Mesendoderm (in vitro differentiated cells): Measurements from ENCODE around the gene DR1.
"Not testable (repeated sequence)": the region's sequence is repeated elsewhere in the genome, so short reads cannot be mapped to it uniquely, and the experiment has no call there.

Experiments
- DNase-seq: peaks from one replicate; pipeline ENCODE4 v3.0.0; 2013
- H2AK5ac ChIP-seq: 2 replicates; pipeline ENCODE4 v1.6.1; 2013; ENCODE audit warnings: low read length, inconsistent platforms
- H2BK120ac ChIP-seq: 2 replicates; pipeline ENCODE4 v1.6.1; 2013; ENCODE audit warnings: low read depth, mild to moderate bottlenecking, low read length, moderate library complexity, mixed read lengths
- H2BK15ac ChIP-seq: replicated peaks from 2 replicates; pipeline ENCODE4 v1.6.1; 2013; ENCODE audit warnings: low read depth, mild to moderate bottlenecking, moderate library complexity
- H2BK5ac ChIP-seq: 2 replicates; pipeline ENCODE4 v1.6.1; 2013; ENCODE audit warnings: low read length, inconsistent platforms
- H3K18ac ChIP-seq: 2 replicates; pipeline ENCODE4 v1.6.1; 2013; ENCODE audit warnings: mild to moderate bottlenecking, low read length, mixed read lengths
- H3K23ac ChIP-seq: one replicate; pipeline ENCODE4 v1.6.1; 2013; ENCODE audit warnings: low read length
- H3K27ac ChIP-seq: 2 replicates; pipeline ENCODE4 v1.5.1; 2013; ENCODE audit warnings: low read depth, mild to moderate bottlenecking, inconsistent platforms, low read length, moderate library complexity
- H3K27me3 ChIP-seq: 2 replicates; pipeline ENCODE4 v1.6.1; 2013; ENCODE audit warnings: low read length, control low read depth, mild to moderate bottlenecking, inconsistent platforms; ENCODE audit not compliant: insufficient read depth, poor library complexity
- H3K36me3 ChIP-seq: 2 replicates; pipeline ENCODE4 v1.6.1; 2013; ENCODE audit warnings: low read length, inconsistent platforms; ENCODE audit not compliant: control insufficient read depth, insufficient read depth
- H3K4ac ChIP-seq: one replicate; pipeline ENCODE4 v1.6.1; 2013; ENCODE audit warnings: low read depth, mild to moderate bottlenecking, low read length, moderate library complexity
- H3K4me1 ChIP-seq: 2 replicates; pipeline ENCODE4 v1.6.1; 2013; ENCODE audit warnings: low read depth, low read length, inconsistent platforms; ENCODE audit not compliant: control insufficient read depth
- H3K4me2 ChIP-seq: 2 replicates; pipeline ENCODE4 v1.6.1; 2013; ENCODE audit warnings: low read length
- H3K4me3 ChIP-seq: 2 replicates; pipeline ENCODE4 v1.5.1; 2013; ENCODE audit warnings: mild to moderate bottlenecking, low read length
- H3K56ac ChIP-seq: one replicate; pipeline ENCODE4 v1.6.1; 2013; ENCODE audit warnings: low read length
- H3K79me1 ChIP-seq: 2 replicates; pipeline ENCODE4 v1.6.1; 2013; ENCODE audit warnings: low read length, inconsistent platforms
- H3K79me2 ChIP-seq: 2 replicates; pipeline ENCODE4 v1.6.1; 2013; ENCODE audit warnings: mild to moderate bottlenecking, low read length; ENCODE audit not compliant: control insufficient read depth, insufficient read depth
- H3K9ac ChIP-seq: 2 replicates; pipeline ENCODE4 v1.6.1; 2013; ENCODE audit warnings: low read length, inconsistent platforms
- H4K5ac ChIP-seq: one replicate; pipeline ENCODE4 v1.6.1; 2013; ENCODE audit warnings: low read length
- H4K8ac ChIP-seq: one replicate; pipeline ENCODE4 v1.6.1; 2013; ENCODE audit warnings: low read depth, mild to moderate bottlenecking, control low read depth, low read length, moderate library complexity
- WGBS: extraction: QIAGEN DNeasy Blood & Tissue Kit; methylation state at CpG from one replicate; pipeline ENCODE4 v1.1.7; 2013; ENCODE audit warnings: low lambda C conversion rate, missing lambda C conversion rate; ENCODE audit not compliant: insufficient coverage; ENCODE audit errors: extremely low coverage; 5-methylcytosine and 5-hydroxymethylcytosine counted together

DR1 gene

GRCh38 chr1:93350322-93350721, 4.6 kb downstream of the DR1 start:
- Histone ChIP-seq H4K8ac (no peak overlapping the region), H2BK120ac (no peak overlapping the region), H3K79me1 (no peaks in the 10 kb centered on the region), H3K9ac (no peak overlapping the region), H2AK5ac (no peak overlapping the region), H3K4me1 (no peaks in the 10 kb centered on the region), H3K56ac (no peak overlapping the region), H2BK5ac (no peak overlapping the region), H3K4me3 (no peak overlapping the region), H3K4me2 (no peak overlapping the region), H2BK15ac (no peak overlapping the region), H4K5ac (no peak overlapping the region), H3K18ac (no peak overlapping the region), H3K79me2 (peaks cover 47% of the 10 kb centered on the region), H3K36me3 (no peaks in the 10 kb centered on the region), H3K27ac (no peak overlapping the region), H3K23ac (no peak overlapping the region), H3K27me3 (no peaks in the 10 kb centered on the region), H3K4ac (no peak overlapping the region)
- DNase-seq = no peak
- no CpG with 5 or more reads among the region's 1 CpG for WGBS

- Histone ChIP-seq H2BK5ac (no peak overlapping the region), H4K5ac (no peak overlapping the region), H3K4me2 (no peak overlapping the region), H3K9ac (no peak overlapping the region), H3K4ac (no peak overlapping the region), H3K4me1 (no peaks in the 10 kb centered on the region), H3K18ac (no peak overlapping the region), H2BK120ac (no peak overlapping the region), H4K8ac (no peak overlapping the region), H2AK5ac (no peak overlapping the region), H3K23ac (no peak overlapping the region), H3K79me2 (peaks cover 46% of the 10 kb centered on the region), H2BK15ac (no peak overlapping the region), H3K36me3 (no peaks in the 10 kb centered on the region), H3K27me3 (no peaks in the 10 kb centered on the region), H3K4me3 (no peak overlapping the region), H3K79me1 (no peaks in the 10 kb centered on the region), H3K27ac (no peak overlapping the region), H3K56ac (no peak overlapping the region)
- no CpG with 5 or more reads among the region's 1 CpG for WGBS
- no peak for DNase-seq
Observed at GRCh38 chr1:93350875-93351274, 5.2 kb downstream of the DR1 start.

GRCh38 chr1:93351346-93351745, 5.6 kb downstream of the DR1 start:
- not testable (repeated sequence) for H2AK5ac ChIP-seq, H4K8ac ChIP-seq, H2BK15ac ChIP-seq, H3K4me1 ChIP-seq, H3K4me3 ChIP-seq, H3K4me2 ChIP-seq, DNase-seq, H3K23ac ChIP-seq, H4K5ac ChIP-seq, H3K27me3 ChIP-seq, H3K18ac ChIP-seq, H2BK120ac ChIP-seq, H3K27ac ChIP-seq, H3K4ac ChIP-seq, H3K56ac ChIP-seq, H3K9ac ChIP-seq, H2BK5ac ChIP-seq, H3K36me3 ChIP-seq, H3K79me1 ChIP-seq
- WGBS = no CpG with 5 or more reads among the region's 7 CpGs
- H3K79me2 ChIP-seq = peaks cover 42% of the 10 kb centered on the region

GRCh38 chr1:93352376-93352775, 6.7 kb downstream of the DR1 start:
- Histone ChIP-seq H3K79me1 (no peaks in the 10 kb centered on the region), H3K4ac (no peak overlapping the region), H4K8ac (no peak overlapping the region), H3K9ac (no peak overlapping the region), H3K23ac (no peak overlapping the region), H3K27ac (no peak overlapping the region), H3K79me2 (peaks cover 33% of the 10 kb centered on the region), H3K27me3 (no peaks in the 10 kb centered on the region), H3K4me1 (no peaks in the 10 kb centered on the region), H3K4me3 (no peak overlapping the region), H2BK5ac (no peak overlapping the region), H3K4me2 (no peak overlapping the region), H2BK120ac (no peak overlapping the region), H3K56ac (no peak overlapping the region), H3K18ac (no peak overlapping the region), H2BK15ac (no peak overlapping the region), H2AK5ac (no peak overlapping the region), H4K5ac (no peak overlapping the region), H3K36me3 (no peaks in the 10 kb centered on the region)
- no peak for DNase-seq

GRCh38 chr1:93353286-93353685, 7.6 kb downstream of the DR1 start:
- Histone ChIP-seq H2BK5ac (no peak overlapping the region), H2BK15ac (no peak overlapping the region), H2AK5ac (no peak overlapping the region), H3K79me1 (peaks cover 1% of the 10 kb centered on the region), H3K18ac (no peak overlapping the region), H3K4me1 (peaks cover 2% of the 10 kb centered on the region), H3K56ac (no peak overlapping the region), H3K4ac (no peak overlapping the region), H4K5ac (no peak overlapping the region), H4K8ac (no peak overlapping the region), H3K23ac (no peak overlapping the region), H2BK120ac (no peak overlapping the region), H3K4me3 (no peak overlapping the region), H3K27me3 (no peaks in the 10 kb centered on the region), H3K79me2 (peaks cover 32% of the 10 kb centered on the region), H3K36me3 (no peaks in the 10 kb centered on the region), H3K27ac (no peak overlapping the region), H3K9ac (no peak overlapping the region), H3K4me2 (no peak overlapping the region)
- no peak for DNase-seq
- WGBS = no CpG with 5 or more reads among the region's 1 CpG

GRCh38 chr1:93354749-93355148, 9.0 kb downstream of the DR1 start:
- H3K4ac ChIP-seq = no peak overlapping the region
- H3K27ac ChIP-seq = no peak overlapping the region
- no peak overlapping the region for H3K9ac ChIP-seq
- no peak overlapping the region for H2BK120ac ChIP-seq
- H3K36me3 ChIP-seq = no peaks in the 10 kb centered on the region
- no peak overlapping the region for H2BK15ac ChIP-seq
- no CpG with 5 or more reads among the region's 2 CpGs for whole genome bisulfite sequencing
- H3K4me2 ChIP-seq = no peak overlapping the region
- no peak overlapping the region for H3K4me3 ChIP-seq
- no peak for DNase-seq
- peaks cover 4% of the 10 kb centered on the region for H3K79me1 ChIP-seq
- peaks cover 35% of the 10 kb centered on the region for H3K79me2 ChIP-seq
- peaks cover 4% of the 10 kb centered on the region for H3K4me1 ChIP-seq
- H3K23ac ChIP-seq = no peak overlapping the region
- H4K8ac ChIP-seq = no peak overlapping the region
- H2BK5ac ChIP-seq = no peak overlapping the region
- no peak overlapping the region for H3K56ac ChIP-seq
- no peak overlapping the region for H4K5ac ChIP-seq
- H2AK5ac ChIP-seq = no peak overlapping the region
- no peak overlapping the region for H3K18ac ChIP-seq
- no peaks in the 10 kb centered on the region for H3K27me3 ChIP-seq
